ENCODE results near the gene AMH.

Gene AMH

DNA sequence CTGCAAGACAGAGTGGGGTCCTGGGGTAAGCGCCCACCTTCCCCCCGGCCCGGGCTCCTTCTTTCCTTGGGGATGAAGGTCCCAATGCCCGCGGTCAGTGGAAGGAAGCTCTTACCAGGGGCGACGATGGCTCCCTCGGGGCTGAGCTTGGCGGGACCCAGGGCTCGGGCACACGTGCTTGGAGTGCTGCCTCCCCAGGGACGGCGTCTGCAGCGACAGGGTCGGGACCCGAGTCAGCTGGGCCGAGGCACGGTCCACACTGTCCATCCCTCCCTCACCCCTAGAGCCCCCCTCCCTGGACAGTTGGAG, 3.6 kb downstream of the AMH start:
- no peaks in the 10 kb centered on the region for H3K4me1 ChIP-seq (ENCODE audit: insufficient read depth, low read length)
- WGBS = 50% methylated on average over 18 of the region's 18 CpGs
- no peak overlapping the region for H3K9ac ChIP-seq (ENCODE audit: low read depth, low read length)
- H3K27ac ChIP-seq (ENCODE audit: low read depth, low read length) = no peak overlapping the region
- peaks cover 4% of the 10 kb centered on the region; the same call in 1 of the 2 replicates for H3K36me3 ChIP-seq (ENCODE audit: insufficient read depth, low read length)
- peaks cover 45% of the 10 kb centered on the region for H3K27me3 ChIP-seq (ENCODE audit: insufficient read depth, low read length)
- H3K9me3 ChIP-seq (ENCODE audit: insufficient read depth, low read depth, low read length) = no peaks in the 10 kb centered on the region
- peak overlapping the region; percentile 67 for H3K4me3 ChIP-seq (ENCODE audit: low read length)

DNA sequence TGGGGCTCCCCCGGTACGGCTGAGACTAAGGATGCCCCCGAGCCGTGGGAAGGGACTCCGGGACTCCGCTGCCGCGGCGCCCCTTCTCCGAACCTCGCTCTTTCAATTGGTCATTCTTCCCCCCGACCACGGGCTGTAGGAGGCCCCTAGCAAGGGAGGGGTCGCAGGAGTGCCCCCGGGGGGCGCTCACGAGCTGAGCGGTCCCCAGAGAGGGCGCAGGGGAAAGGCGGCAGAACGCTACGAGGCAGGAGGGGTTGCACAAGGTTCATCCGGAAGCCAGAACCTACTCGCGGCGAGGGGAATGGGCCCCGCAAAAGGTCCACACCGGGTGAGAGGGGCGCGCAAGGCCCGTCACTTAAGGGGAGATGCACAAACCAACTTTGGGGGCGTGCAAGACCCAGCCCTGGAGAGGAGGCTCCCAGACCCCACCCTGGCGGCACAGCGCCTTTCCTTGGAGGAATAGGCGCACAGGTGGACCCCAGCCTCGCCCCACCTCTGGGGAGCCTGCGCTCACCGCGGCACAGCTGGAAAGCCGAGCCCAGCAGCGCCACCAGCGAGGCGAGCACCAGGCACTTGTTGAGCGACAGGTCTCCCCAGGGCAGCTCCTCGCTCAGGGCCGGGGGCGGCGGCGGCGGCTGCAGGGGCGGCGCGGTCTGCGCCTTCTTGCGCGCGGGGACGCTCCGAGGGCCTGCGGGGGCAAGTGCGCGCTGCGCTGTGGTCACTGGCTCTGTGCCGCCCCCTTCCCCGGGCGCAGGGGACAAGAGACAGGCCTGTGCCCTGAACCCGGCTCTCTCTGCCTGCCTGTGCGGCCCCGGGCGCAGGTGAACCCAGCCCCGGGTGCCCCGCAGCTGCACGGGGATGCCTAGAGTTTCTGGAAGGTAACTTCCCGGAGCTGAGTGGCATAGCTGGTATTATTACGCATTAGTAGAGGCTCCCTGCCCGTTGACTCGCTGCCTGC, 4.3 kb downstream of the AMH start:
- WGBS = 5% methylated on average over 77 of the region's 77 CpGs
- Histone ChIP-seq H3K4me3 (ENCODE audit: low read length) (peak overlapping the region; percentile 67), H3K36me3 (ENCODE audit: insufficient read depth, low read length) (peaks cover 4% of the 10 kb centered on the region; the same call in 1 of the 2 replicates), H3K27ac (ENCODE audit: low read depth, low read length) (no peak overlapping the region), H3K9ac (ENCODE audit: low read depth, low read length) (peak overlapping the region; percentile 9; the same call in 1 of the 2 replicates), H3K27me3 (ENCODE audit: insufficient read depth, low read length) (peaks cover 45% of the 10 kb centered on the region), H3K9me3 (ENCODE audit: insufficient read depth, low read depth, low read length) (no peaks in the 10 kb centered on the region), H3K4me1 (ENCODE audit: insufficient read depth, low read length) (no peaks in the 10 kb centered on the region)

DNA sequence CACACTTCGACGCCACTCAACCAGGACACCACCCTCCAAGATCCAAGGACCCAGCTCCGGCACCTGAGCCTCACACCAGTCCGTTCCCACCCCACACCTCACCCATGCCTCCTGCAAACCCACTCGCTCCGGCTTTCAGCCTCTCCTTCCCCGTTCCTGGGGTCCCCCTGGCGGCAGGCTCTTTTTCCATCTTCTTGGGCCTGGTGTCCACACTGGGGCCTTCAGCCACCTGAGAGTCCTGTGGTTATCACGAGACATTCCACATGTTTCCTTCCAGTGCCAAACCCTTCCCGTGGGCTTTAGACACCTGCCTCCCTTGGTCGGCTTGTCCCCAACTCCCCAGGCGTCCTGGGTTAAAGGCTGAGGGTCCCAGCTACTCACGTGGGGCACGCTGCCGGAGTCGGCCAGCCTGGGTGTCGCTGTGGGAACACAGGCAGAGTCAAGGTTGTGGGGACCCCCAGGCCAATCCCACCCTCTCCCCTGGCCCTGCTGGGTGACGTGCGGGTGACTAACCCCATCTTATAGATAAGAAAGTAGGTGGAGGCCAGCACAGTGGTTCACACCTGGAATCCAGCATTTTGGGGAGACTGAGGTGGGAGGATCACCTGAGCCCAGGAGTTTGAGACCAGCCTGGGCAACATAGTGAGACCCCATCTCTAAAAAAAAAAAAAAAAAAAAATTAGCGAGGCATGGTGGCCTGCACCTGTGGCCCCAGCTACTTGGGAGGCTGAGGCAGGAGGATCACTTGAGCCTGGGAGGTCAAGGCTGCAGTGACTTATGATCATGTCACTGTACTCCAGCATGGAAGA, 5.1 kb downstream of the AMH start:
- Histone ChIP-seq H3K9me3 (ENCODE audit: insufficient read depth, low read depth, low read length) (no peaks in the 10 kb centered on the region), H3K27me3 (ENCODE audit: insufficient read depth, low read length) (peaks cover 45% of the 10 kb centered on the region), H3K36me3 (ENCODE audit: insufficient read depth, low read length) (no peaks in the 10 kb centered on the region), H3K27ac (ENCODE audit: low read depth, low read length) (no peak overlapping the region), H3K4me3 (ENCODE audit: low read length) (peak overlapping the region; percentile 67), H3K9ac (ENCODE audit: low read depth, low read length) (peak overlapping the region; percentile 9; the same call in 1 of the 2 replicates), H3K4me1 (ENCODE audit: insufficient read depth, low read length) (no peaks in the 10 kb centered on the region)
- WGBS = 56% methylated on average over 18 of the region's 20 CpGs

DNA sequence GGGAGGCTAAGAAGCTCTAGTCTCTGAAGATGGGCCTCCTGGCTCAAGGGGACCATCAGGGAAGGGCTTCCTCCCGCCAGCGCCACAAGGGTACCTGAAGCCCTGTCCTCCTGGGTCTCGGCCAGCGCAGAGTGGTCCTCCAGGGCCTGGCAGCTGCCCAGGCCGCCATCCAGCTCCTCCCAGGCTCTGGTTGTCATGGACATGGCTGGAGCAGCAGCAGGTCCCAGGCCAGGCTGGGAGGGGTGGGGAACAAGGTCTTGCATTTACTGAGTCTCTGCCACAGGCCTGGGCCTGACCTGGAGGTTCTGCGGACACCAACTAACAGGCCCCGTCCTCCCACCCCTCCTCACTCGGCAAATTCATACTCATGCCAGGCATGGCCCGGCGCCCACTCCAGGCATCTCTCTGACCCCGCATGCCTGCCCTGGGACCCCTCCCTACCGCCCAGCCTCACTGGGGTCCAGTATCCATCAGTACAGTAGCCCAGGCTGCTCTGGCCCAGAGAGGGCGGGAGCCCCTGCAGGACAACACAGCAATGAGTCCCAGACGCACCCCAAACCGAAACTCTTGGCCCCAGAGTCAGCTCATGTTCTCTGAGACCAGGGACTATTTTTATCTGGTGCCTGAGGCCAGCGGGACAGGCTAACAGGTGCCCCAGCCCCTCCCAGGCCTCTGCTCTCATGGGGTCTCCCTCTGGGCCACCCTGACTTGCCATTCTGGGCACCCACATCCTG, 6.2 kb downstream of the AMH start:
- peaks cover 42% of the 10 kb centered on the region for H3K27me3 ChIP-seq (ENCODE audit: insufficient read depth, low read length)
- no peak overlapping the region for H3K9ac ChIP-seq (ENCODE audit: low read depth, low read length)
- H3K9me3 ChIP-seq (ENCODE audit: insufficient read depth, low read depth, low read length) = no peaks in the 10 kb centered on the region
- no peak overlapping the region for H3K4me3 ChIP-seq (ENCODE audit: low read length)
- no peaks in the 10 kb centered on the region for H3K36me3 ChIP-seq (ENCODE audit: insufficient read depth, low read length)
- H3K27ac ChIP-seq (ENCODE audit: low read depth, low read length) = no peak overlapping the region
- H3K4me1 ChIP-seq (ENCODE audit: insufficient read depth, low read length) = no peaks in the 10 kb centered on the region
- 94% methylated on average over 16 of the region's 16 CpGs for WGBS

DNA sequence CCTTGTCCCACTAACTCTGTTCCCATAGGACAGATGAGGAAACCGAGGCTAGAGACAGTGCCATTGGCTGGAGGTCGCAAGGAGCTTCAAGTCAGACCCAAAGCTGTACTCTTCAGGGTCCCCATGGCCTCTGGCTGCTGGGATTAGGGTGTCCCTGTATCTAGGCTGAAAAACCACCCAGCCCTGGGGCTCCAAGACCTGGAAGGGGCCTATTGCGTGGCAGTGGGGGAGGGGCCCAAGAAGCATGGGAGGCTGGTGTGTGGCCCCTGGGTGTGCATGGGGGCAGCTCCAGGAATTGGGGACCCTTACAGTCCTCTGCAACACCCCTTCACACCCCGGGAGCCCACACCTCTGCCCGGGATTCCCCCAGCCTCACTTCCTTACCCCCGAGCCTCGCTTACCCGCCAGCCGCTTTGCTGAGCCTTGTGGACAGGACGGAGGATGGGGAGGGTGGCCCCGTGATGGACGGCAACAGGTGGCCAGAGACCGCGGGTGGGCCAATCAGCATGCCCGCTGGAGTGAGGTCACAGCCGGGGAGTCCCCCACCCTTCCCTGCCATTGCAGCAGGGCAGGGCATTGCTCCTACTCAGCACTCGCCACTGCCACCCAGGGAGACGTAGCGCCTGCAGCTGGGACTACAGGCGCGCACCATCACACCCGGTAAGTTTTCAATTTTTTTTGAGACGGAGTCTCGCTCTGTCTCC, 7.0 kb downstream of the AMH start, which contains the start of gene JSRP1:
Gene JSRP1 (minus strand): TSS at position 436 of the 704 bp plus-strand sequence. CDS start 1,103 bp downstream, outside the sequence.
- WGBS = 88% methylated on average over 24 of the region's 24 CpGs
- Histone ChIP-seq H3K27ac (ENCODE audit: low read depth, low read length) (no peak within 1 kb of the TSS), H3K9me3 (ENCODE audit: insufficient read depth, low read depth, low read length) (no peaks in the 10 kb centered on the region), H3K9ac (ENCODE audit: low read depth, low read length) (no peak within 1 kb of the TSS), H3K36me3 (ENCODE audit: insufficient read depth, low read length) (no peaks in the 10 kb centered on the region), H3K27me3 (ENCODE audit: insufficient read depth, low read length) (peaks cover 33% of the 10 kb centered on the region), H3K4me3 (ENCODE audit: low read length) (no peak within 1 kb of the TSS), H3K4me1 (ENCODE audit: insufficient read depth, low read length) (no peaks in the 10 kb centered on the region)

DNA sequence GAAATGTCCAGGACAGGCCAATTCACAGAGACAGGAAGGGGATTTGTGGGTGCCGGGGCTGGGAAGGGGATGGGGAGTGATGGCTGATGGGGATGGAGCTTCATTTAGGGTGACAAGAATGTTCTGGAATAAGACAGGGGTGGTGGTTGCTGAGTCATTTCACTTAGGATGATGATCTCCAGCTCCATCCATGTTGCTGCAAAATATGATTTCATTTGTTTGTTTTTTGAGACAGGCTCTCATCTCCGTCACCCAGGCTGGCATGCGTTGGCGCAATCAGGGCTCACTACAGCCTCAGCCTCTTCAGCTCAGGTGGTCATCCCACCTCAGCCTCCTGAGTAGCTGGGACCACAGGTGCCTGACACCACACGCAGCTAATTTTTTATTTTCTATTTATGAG, 10.2 kb downstream of the AMH start:
- no peaks in the 10 kb centered on the region for H3K9me3 ChIP-seq (ENCODE audit: insufficient read depth, low read depth, low read length)
- H3K4me1 ChIP-seq (ENCODE audit: insufficient read depth, low read length) = no peaks in the 10 kb centered on the region
- 91% methylated on average over 5 of the region's 5 CpGs for WGBS
- no peak overlapping the region for H3K4me3 ChIP-seq (ENCODE audit: low read length)
- peaks cover 1% of the 10 kb centered on the region; the same call in 1 of the 2 replicates for H3K27me3 ChIP-seq (ENCODE audit: insufficient read depth, low read length)
- H3K9ac ChIP-seq (ENCODE audit: low read depth, low read length) = no peak overlapping the region
- H3K36me3 ChIP-seq (ENCODE audit: insufficient read depth, low read length) = no peaks in the 10 kb centered on the region
- no peak overlapping the region for H3K27ac ChIP-seq (ENCODE audit: low read depth, low read length)

DNA sequence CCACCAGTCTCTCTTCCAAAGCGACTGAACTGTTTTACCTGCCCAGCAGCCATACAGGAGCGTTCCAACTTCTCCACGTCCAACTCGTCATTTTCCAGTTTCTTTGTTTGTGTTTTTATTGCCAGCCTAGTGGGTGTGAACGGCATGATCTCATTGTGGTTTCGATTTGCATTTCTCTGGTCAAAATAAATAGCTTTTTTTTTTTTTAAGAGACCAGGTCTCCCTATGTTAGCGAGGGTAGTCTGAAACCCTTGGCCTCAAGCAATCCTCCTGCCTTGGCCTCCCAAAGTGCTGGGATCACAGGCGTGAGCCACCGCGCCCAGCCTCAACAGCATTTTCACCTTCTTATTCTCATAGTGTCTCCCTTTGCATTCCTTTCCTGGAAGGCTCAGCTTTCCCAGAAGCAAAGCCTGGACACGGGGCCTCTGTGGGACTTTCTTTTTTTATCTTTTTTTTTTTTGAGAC, 11.2 kb downstream of the AMH start:
- H3K9ac ChIP-seq (ENCODE audit: low read depth, low read length) = no peak overlapping the region
- 92% methylated on average over 11 of the region's 11 CpGs for WGBS
- H3K36me3 ChIP-seq (ENCODE audit: insufficient read depth, low read length) = no peaks in the 10 kb centered on the region
- H3K27me3 ChIP-seq (ENCODE audit: insufficient read depth, low read length) = no peaks in the 10 kb centered on the region
- no peaks in the 10 kb centered on the region for H3K4me1 ChIP-seq (ENCODE audit: insufficient read depth, low read length)
- no peaks in the 10 kb centered on the region for H3K9me3 ChIP-seq (ENCODE audit: insufficient read depth, low read depth, low read length)
- H3K4me3 ChIP-seq (ENCODE audit: low read length) = no peak overlapping the region
- H3K27ac ChIP-seq (ENCODE audit: low read depth, low read length) = no peak overlapping the region

DNA sequence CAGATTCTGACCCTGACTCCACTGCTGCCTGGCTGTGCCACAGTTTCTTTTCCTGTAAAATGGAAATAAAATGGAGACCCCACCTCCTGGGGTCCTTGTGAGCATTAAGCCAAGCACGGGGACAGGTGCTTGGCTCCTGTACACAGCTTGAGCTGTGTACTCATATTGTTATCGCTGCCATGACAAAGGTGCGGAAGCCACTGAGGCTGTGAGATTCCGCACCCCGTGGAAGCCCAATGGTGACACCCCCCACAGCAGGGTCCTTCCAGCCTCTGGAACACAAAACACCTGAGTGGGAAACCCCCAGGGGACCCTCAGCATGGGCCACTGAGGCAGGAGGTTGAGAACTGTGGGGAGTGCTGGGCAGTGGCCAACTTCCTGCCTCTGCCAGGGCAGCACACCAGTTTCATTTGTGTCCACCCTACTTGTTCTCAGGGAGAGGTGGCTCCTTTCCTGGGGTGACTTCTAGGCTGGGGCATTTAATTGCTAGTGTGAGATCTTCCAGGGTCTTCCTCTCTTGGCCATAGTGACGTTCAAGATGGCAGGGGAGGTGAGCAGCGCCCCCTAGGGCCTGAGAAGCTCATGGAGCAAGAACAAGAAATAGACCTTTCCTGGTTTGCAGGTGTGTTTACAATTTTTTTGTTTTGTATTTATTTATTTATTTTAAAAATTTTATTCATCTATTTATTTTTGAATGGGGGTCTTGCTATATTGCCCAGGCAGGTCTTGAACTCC, 12.5 kb downstream of the AMH start:
- no peaks in the 10 kb centered on the region for H3K9me3 ChIP-seq (ENCODE audit: insufficient read depth, low read depth, low read length)
- H3K4me1 ChIP-seq (ENCODE audit: insufficient read depth, low read length) = no peaks in the 10 kb centered on the region
- WGBS = 70% methylated on average over 7 of the region's 7 CpGs
- H3K27me3 ChIP-seq (ENCODE audit: insufficient read depth, low read length) = no peaks in the 10 kb centered on the region
- no peak overlapping the region for H3K4me3 ChIP-seq (ENCODE audit: low read length)
- no peak overlapping the region for H3K27ac ChIP-seq (ENCODE audit: low read depth, low read length)
- H3K9ac ChIP-seq (ENCODE audit: low read depth, low read length) = no peak overlapping the region
- no peaks in the 10 kb centered on the region for H3K36me3 ChIP-seq (ENCODE audit: insufficient read depth, low read length)

DNA sequence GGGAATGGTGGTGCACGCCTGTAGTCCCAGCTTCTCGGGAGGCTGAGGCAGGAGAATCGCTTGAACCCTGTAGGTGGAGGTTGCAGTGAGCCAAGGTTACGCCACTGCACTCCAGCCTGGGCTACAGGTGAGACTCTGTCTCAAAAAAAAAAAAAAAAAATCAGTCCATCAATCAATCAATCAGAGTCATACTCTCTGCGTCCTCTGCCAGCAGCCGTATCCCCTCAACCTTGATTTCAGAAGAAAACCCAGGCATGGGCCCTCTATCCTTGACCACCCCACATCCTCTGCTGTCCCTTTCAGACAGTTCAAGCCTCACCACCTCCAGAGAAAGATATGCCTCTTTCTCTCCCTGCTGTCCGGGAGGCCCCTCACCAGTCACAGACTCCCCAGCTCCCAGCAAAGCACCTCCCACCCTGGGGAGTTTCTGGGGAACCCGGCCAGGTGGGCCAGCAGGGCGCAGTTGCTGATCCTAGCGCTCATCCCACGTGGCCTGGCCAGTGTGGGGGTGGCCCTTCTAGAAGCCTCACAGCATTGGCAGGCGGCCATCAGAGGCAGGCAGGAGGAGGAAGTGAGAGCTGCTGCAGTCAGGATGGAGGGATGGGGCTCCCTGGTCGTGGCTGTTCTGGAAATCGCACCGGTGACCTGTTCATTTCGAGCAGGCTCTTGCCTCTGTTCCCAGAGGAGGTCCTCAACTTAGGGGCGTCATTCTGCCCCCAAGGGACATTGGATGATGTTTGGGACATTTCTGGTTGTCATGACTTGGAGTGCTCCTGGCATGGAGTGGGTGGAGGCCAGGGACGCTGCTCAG, 17.3 kb downstream of the AMH start:
- Histone ChIP-seq H3K27me3 (ENCODE audit: insufficient read depth, low read length) (no peaks in the 10 kb centered on the region), H3K9ac (ENCODE audit: low read depth, low read length) (no peak overlapping the region), H3K4me1 (ENCODE audit: insufficient read depth, low read length) (peaks cover 3% of the 10 kb centered on the region; the same call in 1 of the 2 replicates), H3K9me3 (ENCODE audit: insufficient read depth, low read depth, low read length) (no peaks in the 10 kb centered on the region), H3K4me3 (ENCODE audit: low read length) (no peak overlapping the region), H3K36me3 (ENCODE audit: insufficient read depth, low read length) (peaks cover 2% of the 10 kb centered on the region; the same call in 1 of the 2 replicates), H3K27ac (ENCODE audit: low read depth, low read length) (no peak overlapping the region)
- 82% methylated on average over 18 of the region's 18 CpGs for WGBS
